Naive thymus-derived CD4-positive, alpha-beta T cell (primary cell): ENCODE results near the gene MPPED2. TPM values are rescaled to one million over a fixed set of nuclear protein-coding genes. Genes with fewer than 3 reads are reported as not detected.

Experiments
- ATAC-seq: fragments of 150-1000 bp; cut with Tn5 transposase; 2 replicates; pipeline ENCODE4 v1.10.0; 2021; ENCODE audit warnings: mild to moderate bottlenecking, moderate library complexity
- CTCF ChIA-PET: fragments of 350-600 bp; sonication (Branson Sonifier 250); formaldehyde crosslinking; loops from one replicate; lab custom pipeline; 2021; ENCODE audit warnings: antibody characterized with exemption; lab: Charles Lee
- POLR2A ChIA-PET: fragments of 350-600 bp; sonication (Branson Sonifier 250); formaldehyde crosslinking; loops from one replicate; lab custom pipeline; 2021; ENCODE audit warnings: antibody characterized with exemption, inconsistent platforms; lab: Charles Lee
- DNase-seq, 9 donors: peaks; one replicate each; pipeline versions ENCODE4 v3.0.0 to v3.0.0-alpha.2; 2020 to 2022; ENCODE audit warnings: mixed read lengths in 1 of 9
- H3K27ac ChIP-seq: one replicate; pipeline ENCODE4 v1.7.0; 2013; ENCODE audit warnings: mild to moderate bottlenecking, low read depth, low read length, moderate library complexity
- H3K27me3 ChIP-seq, 2 donors: one replicate each; pipeline ENCODE4 v1.7.0; 2013; ENCODE audit warnings: low read length in 2 of 2, mild to moderate bottlenecking in 2 of 2, moderate library complexity in 2 of 2; ENCODE audit not compliant: control insufficient read depth in 2 of 2, insufficient read depth in 2 of 2
- H3K36me3 ChIP-seq, 3 experiments: 1 replicate in 2 of 3; 2 replicates in 1 of 3; pipeline ENCODE4 v1.7.0; 2013; ENCODE audit warnings: low read length in 3 of 3, mild to moderate bottlenecking in 3 of 3, moderate library complexity in 1 of 3; ENCODE audit not compliant: insufficient read depth in 3 of 3, control insufficient read depth in 2 of 3
- H3K4me1 ChIP-seq, 2 donors: one replicate each; pipeline ENCODE4 v1.7.0; 2013; ENCODE audit warnings: low read length in 2 of 2, mild to moderate bottlenecking in 2 of 2, moderate library complexity in 1 of 2; ENCODE audit not compliant: control insufficient read depth in 2 of 2, insufficient read depth in 2 of 2
- H3K4me3 ChIP-seq: 2 replicates; pipeline ENCODE4 v1.7.0; 2013; ENCODE audit warnings: mild to moderate bottlenecking, low read length
- H3K9me3 ChIP-seq, 3 experiments: 1 replicate in 2 of 3; 2 replicates in 1 of 3; pipeline ENCODE4 v1.7.0; 2013; ENCODE audit warnings: low read length in 3 of 3; ENCODE audit not compliant: control insufficient read depth in 2 of 3
- H3K27ac Mint-ChIP-seq, 9 donors: one replicate each; pipeline ENCODE4 v1.8.0; 2020 to 2022; ENCODE audit warnings: mixed read lengths in 9 of 9, mild to moderate bottlenecking in 8 of 9, moderate library complexity in 5 of 9, inconsistent platforms in 2 of 9
- H3K27me3 Mint-ChIP-seq, 5 donors: one replicate each; pipeline ENCODE4 v1.8.0; 2021 to 2022; ENCODE audit warnings: mixed read lengths in 5 of 5, mild to moderate bottlenecking in 1 of 5
- H3K36me3 Mint-ChIP-seq, 5 donors: one replicate each; pipeline ENCODE4 v1.8.0; 2020 to 2022; ENCODE audit warnings: mixed read lengths in 5 of 5, mild to moderate bottlenecking in 3 of 5, inconsistent platforms in 1 of 5
- H3K4me1 Mint-ChIP-seq, 7 donors: one replicate each; pipeline ENCODE4 v1.8.0; 2020 to 2022; ENCODE audit warnings: mixed read lengths in 7 of 7, mild to moderate bottlenecking in 3 of 7, inconsistent platforms in 1 of 7
- H3K4me3 Mint-ChIP-seq, 10 donors: one replicate each; pipeline ENCODE4 v1.8.0; 2020 to 2022; ENCODE audit warnings: mild to moderate bottlenecking in 10 of 10, mixed read lengths in 10 of 10, moderate library complexity in 6 of 10, inconsistent platforms in 2 of 10
- H3K9me3 Mint-ChIP-seq, 11 donors: one replicate each; pipeline ENCODE4 v1.8.0; 2020 to 2022; ENCODE audit warnings: mixed read lengths in 11 of 11, mild to moderate bottlenecking in 4 of 11, inconsistent platforms in 1 of 11, moderate library complexity in 1 of 11
- intact Hi-C, 2 donors: fragments of 100-400 bp; cut with micrococcal nuclease; formaldehyde crosslinking; loops; one replicate each; pipeline ENCODE4 v1.15.1; 2023
- polyA plus RNA-seq, 2 donors: library from polyadenylated mRNA; unstranded; fragments of 300-500 nt; fragmentation: Illumina TruSeq; gene quantifications; one replicate each; pipeline ENCODE4 v1.2.3, GENCODE V29; 2021
- total RNA-seq, 6 experiments: library from RNA in 5 of 6; stranded (reverse) in 5 of 6; gene quantifications; 1 replicate in 5 of 6; 2 replicates in 1 of 6; pipeline ENCODE4 v1.2.3 and lab custom pipeline; 2021 to 2026

MPPED2 gene
- total and polyA plus RNA-seq, 7 experiments from 2014 or later, result 0.09 to 3.5 (median 1.3) TPM; not detected in 2

GRCh38 chr11:30393012-30393411, 193.1 kb downstream of the MPPED2 start:
- DNase-seq, result no peak

GRCh38 chr11:30392221-30392784, 193.8 kb downstream of the MPPED2 start:
- peaks cover 0 to 13% (median 5%) of the 10 kb centered on the region in 5 donors for H3K27me3 Mint-ChIP-seq
- H3K4me3 ChIP-seq, result no peak overlapping the region
- no peak overlapping the region for H3K27ac ChIP-seq
- H3K9me3 ChIP-seq, result no peaks in the 10 kb centered on the region
- H3K27me3 ChIP-seq, result no peaks in the 10 kb centered on the region
- intact Hi-C loops, result no loop called here
- no peaks in the 10 kb centered on the region for H3K4me1 ChIP-seq
- CTCF ChIA-PET, result no interaction called here
- no peak overlapping the region for H3K27ac Mint-ChIP-seq
- no peak for DNase-seq
- POLR2A ChIA-PET, result no interaction called here
- H3K4me1 Mint-ChIP-seq, result no peaks in the 10 kb centered on the region
- H3K36me3 ChIP-seq, result no peaks in the 10 kb centered on the region
- H3K9me3 Mint-ChIP-seq, result peaks cover 0 to 7% (median 0%) of the 10 kb centered on the region in 11 donors
- H3K36me3 Mint-ChIP-seq, result no peaks in the 10 kb centered on the region
- ATAC-seq, result no peak
- no peak overlapping the region for H3K4me3 Mint-ChIP-seq

More at GRCh38 chr11:30393012-30393411, 193.1 kb downstream of the MPPED2 start:
- no peaks in the 10 kb centered on the region for H3K27me3 ChIP-seq
- Mint-ChIP-seq H3K27me3 (peaks cover 0 to 17% (median 6%) of the 10 kb centered on the region in 5 donors), H3K27ac (no peak overlapping the region), H3K9me3 (peaks cover 0 to 7% (median 0%) of the 10 kb centered on the region in 11 donors), H3K4me3 (no peak overlapping the region), H3K4me1 (no peaks in the 10 kb centered on the region), H3K36me3 (no peaks in the 10 kb centered on the region)
- no peaks in the 10 kb centered on the region for H3K4me1 ChIP-seq
- ChIA-PET POLR2A (no interaction called here), CTCF (no interaction called here)
- intact Hi-C loops, result no loop called here
- H3K4me3 ChIP-seq, result no peak overlapping the region
- no peaks in the 10 kb centered on the region for H3K9me3 ChIP-seq
- H3K27ac ChIP-seq, result no peak overlapping the region
- no peak for ATAC-seq
- H3K36me3 ChIP-seq, result no peaks in the 10 kb centered on the region

GRCh38 chr11:30388957-30389356, 197.2 kb downstream of the MPPED2 start:
- ChIA-PET POLR2A (interaction anchor here (0.6 to 0.7 kb wide), 2 partner anchors 912 to 1343 kb away, joined by 3 to 4 read pairs; no protein-coding TSS in a partner anchor), CTCF (no interaction called here)
- DNase-seq (no peak), ATAC-seq (no peak)
- Histone ChIP-seq H3K4me3 (no peak overlapping the region), H3K9me3 (no peaks in the 10 kb centered on the region), H3K27me3 (no peaks in the 10 kb centered on the region), H3K36me3 (no peaks in the 10 kb centered on the region), H3K4me1 (no peaks in the 10 kb centered on the region), H3K27ac (no peak overlapping the region)
- H3K9me3 Mint-ChIP-seq, result peaks cover 0 to 2% (median 0%) of the 10 kb centered on the region in 11 donors
- H3K27me3 Mint-ChIP-seq, result peaks cover 2 to 8% (median 5%) of the 10 kb centered on the region in 5 donors
- no peaks in the 10 kb centered on the region for H3K4me1 Mint-ChIP-seq
- H3K27ac Mint-ChIP-seq, result no peak overlapping the region
- no peaks in the 10 kb centered on the region for H3K36me3 Mint-ChIP-seq
- intact Hi-C loops, result no loop called here
- no peak overlapping the region for H3K4me3 Mint-ChIP-seq

- POLR2A ChIA-PET, result interaction anchor here (0.7 kb wide), 1 partner anchor 912 kb away, joined by 3 read pairs; no protein-coding TSS in a partner anchor
- intact Hi-C loops, result no loop called here
- H3K9me3 Mint-ChIP-seq, result peaks cover 0 to 2% (median 0%) of the 10 kb centered on the region in 11 donors
These were observed 198.0 kb downstream of the MPPED2 start for GRCh38 chr11:30387891-30388861.

GRCh38 chr11:30381879-30382278, 204.3 kb downstream of the MPPED2 start:
- no peak overlapping the region for H3K4me3 ChIP-seq
- no peaks in the 10 kb centered on the region for H3K4me1 Mint-ChIP-seq
- H3K27me3 ChIP-seq, result no peaks in the 10 kb centered on the region
- H3K27ac ChIP-seq, result no peak overlapping the region
- H3K9me3 Mint-ChIP-seq, result no peaks in the 10 kb centered on the region
- H3K36me3 ChIP-seq, result no peaks in the 10 kb centered on the region
- no peaks in the 10 kb centered on the region for H3K4me1 ChIP-seq
- no peak overlapping the region for H3K4me3 Mint-ChIP-seq
- H3K27me3 Mint-ChIP-seq, result peaks cover 0 to 19% (median 14%) of the 10 kb centered on the region in 5 donors
- ATAC-seq (no peak), DNase-seq (no peak)
- H3K36me3 Mint-ChIP-seq, result no peaks in the 10 kb centered on the region
- intact Hi-C loops, result no loop called here
- ChIA-PET POLR2A (no interaction called here), CTCF (interaction anchor here (0.6 kb wide), 1 partner anchor 164 kb away, joined by 3 read pairs; no protein-coding TSS in a partner anchor)
- no peaks in the 10 kb centered on the region for H3K9me3 ChIP-seq
- H3K27ac Mint-ChIP-seq, result no peak overlapping the region

More at GRCh38 chr11:30387891-30388861, 198.0 kb downstream of the MPPED2 start:
- DNase-seq (no peak), ATAC-seq (no peak)
- Mint-ChIP-seq H3K4me1 (no peaks in the 10 kb centered on the region), H3K27me3 (peaks cover 3 to 7% (median 5%) of the 10 kb centered on the region in 5 donors), H3K27ac (no peak overlapping the region), H3K36me3 (no peaks in the 10 kb centered on the region), H3K4me3 (no peak overlapping the region)
- Histone ChIP-seq H3K4me1 (no peaks in the 10 kb centered on the region), H3K27me3 (no peaks in the 10 kb centered on the region), H3K4me3 (no peak overlapping the region), H3K36me3 (no peaks in the 10 kb centered on the region), H3K27ac (no peak overlapping the region), H3K9me3 (no peaks in the 10 kb centered on the region)
- CTCF ChIA-PET, result interaction anchor here (0.6 kb wide), 1 partner anchor 27 kb away, joined by 3 read pairs; no protein-coding TSS in a partner anchor

GRCh38 chr11:30380846-30381245, 205.3 kb downstream of the MPPED2 start:
- no peaks in the 10 kb centered on the region for H3K4me1 Mint-ChIP-seq
- ChIA-PET CTCF (no interaction called here), POLR2A (no interaction called here)
- H3K36me3 ChIP-seq, result no peaks in the 10 kb centered on the region
- no peak overlapping the region for H3K4me3 ChIP-seq
- H3K9me3 Mint-ChIP-seq, result no peaks in the 10 kb centered on the region
- no peaks in the 10 kb centered on the region for H3K9me3 ChIP-seq
- DNase-seq (no peak), ATAC-seq (no peak)
- H3K4me1 ChIP-seq, result no peaks in the 10 kb centered on the region
- H3K27ac Mint-ChIP-seq, result no peak overlapping the region
- H3K27ac ChIP-seq, result no peak overlapping the region
- H3K27me3 Mint-ChIP-seq, result peaks cover 0 to 19% (median 16%) of the 10 kb centered on the region in 5 donors
- intact Hi-C loops, result no loop called here
- H3K27me3 ChIP-seq, result no peaks in the 10 kb centered on the region
- H3K36me3 Mint-ChIP-seq, result no peaks in the 10 kb centered on the region
- H3K4me3 Mint-ChIP-seq, result no peak overlapping the region
